ENCODE data around the gene TMEM254. TPM values are rescaled to one million over a fixed set of nuclear protein-coding genes. Genes with fewer than 3 reads are reported as not detected.
A peak's percentile ranks its signal among the peaks of the same experiment; 100 is the strongest.

The TMEM254 gene
- total and polyA plus RNA-seq, 2 of the 13 experiments (the other 11 are each of a cell fraction or from before 2014, with no cell fraction given), result 11.2 to 39.0 TPM

- TF ChIP-seq, protein P1, sequence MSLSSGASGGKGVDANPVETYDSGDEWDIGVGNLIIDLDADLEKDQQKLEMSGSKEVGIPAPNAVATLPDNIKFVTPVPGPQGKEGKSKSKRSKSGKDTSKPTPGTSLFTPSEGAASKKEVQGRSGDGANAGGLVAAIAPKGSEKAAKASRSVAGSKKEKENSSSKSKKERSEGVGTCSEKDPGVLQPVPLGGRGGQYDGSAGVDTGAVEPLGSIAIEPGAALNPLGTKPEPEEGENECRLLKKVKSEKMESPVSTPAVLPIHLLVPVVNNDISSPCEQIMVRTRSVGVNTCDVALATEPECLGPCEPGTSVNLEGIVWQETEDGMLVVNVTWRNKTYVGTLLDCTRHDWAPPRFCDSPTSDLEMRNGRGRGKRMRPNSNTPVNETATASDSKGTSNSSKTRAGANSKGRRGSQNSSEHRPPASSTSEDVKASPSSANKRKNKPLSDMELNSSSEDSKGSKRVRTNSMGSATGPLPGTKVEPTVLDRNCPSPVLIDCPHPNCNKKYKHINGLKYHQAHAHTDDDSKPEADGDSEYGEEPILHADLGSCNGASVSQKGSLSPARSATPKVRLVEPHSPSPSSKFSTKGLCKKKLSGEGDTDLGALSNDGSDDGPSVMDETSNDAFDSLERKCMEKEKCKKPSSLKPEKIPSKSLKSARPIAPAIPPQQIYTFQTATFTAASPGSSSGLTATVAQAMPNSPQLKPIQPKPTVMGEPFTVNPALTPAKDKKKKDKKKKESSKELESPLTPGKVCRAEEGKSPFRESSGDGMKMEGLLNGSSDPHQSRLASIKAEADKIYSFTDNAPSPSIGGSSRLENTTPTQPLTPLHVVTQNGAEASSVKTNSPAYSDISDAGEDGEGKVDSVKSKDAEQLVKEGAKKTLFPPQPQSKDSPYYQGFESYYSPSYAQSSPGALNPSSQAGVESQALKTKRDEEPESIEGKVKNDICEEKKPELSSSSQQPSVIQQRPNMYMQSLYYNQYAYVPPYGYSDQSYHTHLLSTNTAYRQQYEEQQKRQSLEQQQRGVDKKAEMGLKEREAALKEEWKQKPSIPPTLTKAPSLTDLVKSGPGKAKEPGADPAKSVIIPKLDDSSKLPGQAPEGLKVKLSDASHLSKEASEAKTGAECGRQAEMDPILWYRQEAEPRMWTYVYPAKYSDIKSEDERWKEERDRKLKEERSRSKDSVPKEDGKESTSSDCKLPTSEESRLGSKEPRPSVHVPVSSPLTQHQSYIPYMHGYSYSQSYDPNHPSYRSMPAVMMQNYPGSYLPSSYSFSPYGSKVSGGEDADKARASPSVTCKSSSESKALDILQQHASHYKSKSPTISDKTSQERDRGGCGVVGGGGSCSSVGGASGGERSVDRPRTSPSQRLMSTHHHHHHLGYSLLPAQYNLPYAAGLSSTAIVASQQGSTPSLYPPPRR (CRISPR knock-in tag; IDR thresholded peaks at IDR 0.05; ENCODE audit: borderline replicate concordance), result no peak
- TF ChIP-seq TCF12 (IDR thresholded peaks at IDR 0.05) (no peak), TCF12 (CRISPR knock-in tag; IDR thresholded peaks at IDR 0.05) (0 out of 2 replicates have a peak, but pooled peaks have one; percentile 21), SP5 (CRISPR knock-in tag; IDR thresholded peaks at IDR 0.05; ENCODE audit: borderline replicate concordance, low read depth) (peak; percentile 57; the same call in 1 of the 2 replicates), SMARCC2 (IDR thresholded peaks at IDR 0.05) (no peak), KAT2B (IDR thresholded peaks at IDR 0.05; ENCODE audit: borderline replicate concordance, low read depth, low read length) (no peak), ZNF577 (CRISPR knock-in tag; IDR thresholded peaks at IDR 0.05; ENCODE audit: borderline replicate concordance, low read depth) (no peak), GATAD1 (CRISPR knock-in tag; IDR thresholded peaks at IDR 0.05) (peak; percentile 90), KLF12 (CRISPR knock-in tag; IDR thresholded peaks at IDR 0.05; ENCODE audit: borderline replicate concordance) (peak; percentile 72; the same call in 1 of the 2 replicates), PLRG1 (conservative IDR thresholded peaks at IDR 0.05) (no peak), ZMYM4 (CRISPR knock-in tag; IDR thresholded peaks at IDR 0.05) (peak; percentile 65; the same call in 1 of the 2 replicates), RERE (CRISPR knock-in tag; IDR thresholded peaks at IDR 0.05; ENCODE audit: low read depth) (no peak), IRF2 (CRISPR knock-in tag; IDR thresholded peaks at IDR 0.05) (peak; percentile 60; the same call in 1 of the 2 replicates)
- TF ChIP-seq, protein P2, sequence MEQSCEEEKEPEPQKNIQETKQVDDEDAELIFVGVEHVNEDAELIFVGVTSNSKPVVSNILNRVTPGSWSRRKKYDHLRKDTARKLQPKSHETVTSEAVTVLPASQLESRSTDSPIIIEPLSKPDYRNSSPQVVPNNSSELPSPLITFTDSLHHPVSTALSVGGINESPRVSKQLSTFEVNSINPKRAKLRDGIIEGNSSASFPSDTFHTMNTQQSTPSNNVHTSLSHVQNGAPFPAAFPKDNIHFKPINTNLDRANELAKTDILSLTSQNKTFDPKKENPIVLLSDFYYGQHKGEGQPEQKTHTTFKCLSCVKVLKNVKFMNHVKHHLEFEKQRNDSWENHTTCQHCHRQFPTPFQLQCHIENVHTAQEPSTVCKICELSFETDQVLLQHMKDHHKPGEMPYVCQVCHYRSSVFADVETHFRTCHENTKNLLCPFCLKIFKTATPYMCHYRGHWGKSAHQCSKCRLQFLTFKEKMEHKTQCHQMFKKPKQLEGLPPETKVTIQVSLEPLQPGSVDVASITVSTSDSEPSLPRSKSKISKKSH (CRISPR knock-in tag; IDR thresholded peaks at IDR 0.05; ENCODE audit: borderline replicate concordance), result no peak
- TF ChIP-seq, protein P3, sequence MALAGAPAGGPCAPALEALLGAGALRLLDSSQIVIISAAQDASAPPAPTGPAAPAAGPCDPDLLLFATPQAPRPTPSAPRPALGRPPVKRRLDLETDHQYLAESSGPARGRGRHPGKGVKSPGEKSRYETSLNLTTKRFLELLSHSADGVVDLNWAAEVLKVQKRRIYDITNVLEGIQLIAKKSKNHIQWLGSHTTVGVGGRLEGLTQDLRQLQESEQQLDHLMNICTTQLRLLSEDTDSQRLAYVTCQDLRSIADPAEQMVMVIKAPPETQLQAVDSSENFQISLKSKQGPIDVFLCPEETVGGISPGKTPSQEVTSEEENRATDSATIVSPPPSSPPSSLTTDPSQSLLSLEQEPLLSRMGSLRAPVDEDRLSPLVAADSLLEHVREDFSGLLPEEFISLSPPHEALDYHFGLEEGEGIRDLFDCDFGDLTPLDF (CRISPR knock-in tag; IDR thresholded peaks at IDR 0.05), result no peak
Observed at GRCh38 chr10:80078448-80079311, at the start of gene TMEM254 (continued).
